ENCODE measurements around the gene TBX4. TPM values are rescaled to one million over a fixed set of nuclear protein-coding genes. Genes with fewer than 3 reads are reported as not detected.
"Not testable (repeated sequence)": the region's sequence is repeated elsewhere in the genome, so short reads cannot be mapped to it uniquely, and the experiment has no call there.

Gene TBX4
- polyA plus RNA-seq, 1 donor (not counting 4 experiments of a cell fraction or from before 2014, with no cell fraction given), result 0.04 TPM

- no peak for DNase-seq (ENCODE audit: low read depth, low spot score)
Observed at GRCh38 chr17:61508912-61509311, 56.7 kb downstream of the TBX4 start.

GRCh38 chr17:61509454-61509853 is 57.2 kb downstream of the TBX4 start:
- H3K4me2 ChIP-seq (ENCODE audit: control insufficient read depth, extremely low read depth, insufficient read depth, low read depth, low read length); DNase-seq (ENCODE audit: low read depth, low spot score); H3K9me3 ChIP-seq (ENCODE audit: control insufficient read depth, low read depth, low read length); H3K27ac ChIP-seq (ENCODE audit: control insufficient read depth, insufficient read depth, low read length); H3K27me3 ChIP-seq (ENCODE audit: control insufficient read depth, extremely low read depth, insufficient read depth, low read length); H3K9me1 ChIP-seq (ENCODE audit: control insufficient read depth, extremely low read depth, insufficient read depth, low read length); H4K20me1 ChIP-seq (ENCODE audit: control insufficient read depth, extremely low read depth, insufficient read depth, low read length); H2AFZ ChIP-seq (ENCODE audit: control insufficient read depth, low read length); H3K36me3 ChIP-seq (ENCODE audit: control insufficient read depth in 2 of 2, extremely low read depth in 1 of 2, insufficient read depth in 2 of 2, low read length in 2 of 2); H3K4me1 ChIP-seq (ENCODE audit: control insufficient read depth, extremely low read depth, insufficient read depth, low read length); H3K79me2 ChIP-seq (ENCODE audit: control insufficient read depth, insufficient read depth, low read length); H3K9ac ChIP-seq (ENCODE audit: control insufficient read depth, extremely low read depth, insufficient read depth, low read length); H3K4me3 ChIP-seq (ENCODE audit: control insufficient read depth in 2 of 3, extremely low read depth in 1 of 3, insufficient read depth in 2 of 3, low read depth in 1 of 3, low read length in 3 of 3); FAIRE-seq; dilution Hi-C loops (cut with MboI; ENCODE audit: extremely low pct_ligation_motif_present, low sequenced_read_pairs): not testable (repeated sequence)

More at GRCh38 chr17:61508912-61509311, 56.7 kb downstream of the TBX4 start:
- TF ChIP-seq CTCF (optimal IDR thresholded peaks at IDR 0.05 in 1 of 3, IDR thresholded peaks at IDR 0.05 in 1 of 3, conservative IDR thresholded peaks at IDR 0.05 in 1 of 3; ENCODE audit: extremely low read depth in 1 of 3, insufficient read depth in 2 of 3, low read length in 3 of 3) (no peak), EZH2 (IDR thresholded peaks at IDR 0.05; ENCODE audit: low read length) (no peak)
- H3K27ac ChIP-seq (ENCODE audit: control insufficient read depth, insufficient read depth, low read length), result no peak overlapping the region
- H2AFZ ChIP-seq (ENCODE audit: control insufficient read depth, low read length), result no peak overlapping the region
- H4K20me1 ChIP-seq (ENCODE audit: control insufficient read depth, extremely low read depth, insufficient read depth, low read length), result no peaks in the 10 kb centered on the region
- no peaks in the 10 kb centered on the region for H3K9me1 ChIP-seq (ENCODE audit: control insufficient read depth, extremely low read depth, insufficient read depth, low read length)
- H3K4me3 ChIP-seq (ENCODE audit: control insufficient read depth in 2 of 3, extremely low read depth in 1 of 3, insufficient read depth in 2 of 3, low read depth in 1 of 3, low read length in 3 of 3), result no peak overlapping the region
- dilution Hi-C loops (cut with MboI; ENCODE audit: extremely low pct_ligation_motif_present, low sequenced_read_pairs), result no loop called here
- no peaks in the 10 kb centered on the region for H3K4me1 ChIP-seq (ENCODE audit: control insufficient read depth, extremely low read depth, insufficient read depth, low read length)
- no peaks in the 10 kb centered on the region for H3K27me3 ChIP-seq (ENCODE audit: control insufficient read depth, extremely low read depth, insufficient read depth, low read length)
- no peaks in the 10 kb centered on the region for H3K79me2 ChIP-seq (ENCODE audit: control insufficient read depth, insufficient read depth, low read length)
- no peak for FAIRE-seq
- H3K9me3 ChIP-seq (ENCODE audit: control insufficient read depth, low read depth, low read length), result no peaks in the 10 kb centered on the region
- H3K9ac ChIP-seq (ENCODE audit: control insufficient read depth, extremely low read depth, insufficient read depth, low read length), result no peak overlapping the region
- no peaks in the 10 kb centered on the region for H3K36me3 ChIP-seq (ENCODE audit: control insufficient read depth in 2 of 2, extremely low read depth in 1 of 2, insufficient read depth in 2 of 2, low read length in 2 of 2)
- H3K4me2 ChIP-seq (ENCODE audit: control insufficient read depth, extremely low read depth, insufficient read depth, low read depth, low read length), result no peak overlapping the region

GRCh38 chr17:61510237-61510636 is 58.0 kb downstream of the TBX4 start:
- H3K9me1 ChIP-seq (ENCODE audit: control insufficient read depth, extremely low read depth, insufficient read depth, low read length), result no peaks in the 10 kb centered on the region
- FAIRE-seq (no peak), DNase-seq (ENCODE audit: low read depth, low spot score) (no peak)
- dilution Hi-C loops (cut with MboI; ENCODE audit: extremely low pct_ligation_motif_present, low sequenced_read_pairs), result no loop called here
- no peak overlapping the region for H3K27ac ChIP-seq (ENCODE audit: control insufficient read depth, insufficient read depth, low read length)
- no peak overlapping the region for H3K4me3 ChIP-seq (ENCODE audit: control insufficient read depth in 2 of 3, extremely low read depth in 1 of 3, insufficient read depth in 2 of 3, low read depth in 1 of 3, low read length in 3 of 3)
- TF ChIP-seq EZH2 (IDR thresholded peaks at IDR 0.05; ENCODE audit: low read length) (no peak), CTCF (optimal IDR thresholded peaks at IDR 0.05 in 1 of 3, IDR thresholded peaks at IDR 0.05 in 1 of 3, conservative IDR thresholded peaks at IDR 0.05 in 1 of 3; ENCODE audit: extremely low read depth in 1 of 3, insufficient read depth in 2 of 3, low read length in 3 of 3) (no peak)
- H3K4me2 ChIP-seq (ENCODE audit: control insufficient read depth, extremely low read depth, insufficient read depth, low read depth, low read length), result no peak overlapping the region
- H3K4me1 ChIP-seq (ENCODE audit: control insufficient read depth, extremely low read depth, insufficient read depth, low read length), result no peaks in the 10 kb centered on the region
- no peak overlapping the region for H2AFZ ChIP-seq (ENCODE audit: control insufficient read depth, low read length)
- H4K20me1 ChIP-seq (ENCODE audit: control insufficient read depth, extremely low read depth, insufficient read depth, low read length), result no peaks in the 10 kb centered on the region
- no peaks in the 10 kb centered on the region for H3K36me3 ChIP-seq (ENCODE audit: control insufficient read depth in 2 of 2, extremely low read depth in 1 of 2, insufficient read depth in 2 of 2, low read length in 2 of 2)
- no peaks in the 10 kb centered on the region for H3K9me3 ChIP-seq (ENCODE audit: control insufficient read depth, low read depth, low read length)
- H3K79me2 ChIP-seq (ENCODE audit: control insufficient read depth, insufficient read depth, low read length), result no peaks in the 10 kb centered on the region
- H3K9ac ChIP-seq (ENCODE audit: control insufficient read depth, extremely low read depth, insufficient read depth, low read length), result no peak overlapping the region
- H3K27me3 ChIP-seq (ENCODE audit: control insufficient read depth, extremely low read depth, insufficient read depth, low read length), result no peaks in the 10 kb centered on the region
